ENCODE data around the gene ULK4.

DNA sequence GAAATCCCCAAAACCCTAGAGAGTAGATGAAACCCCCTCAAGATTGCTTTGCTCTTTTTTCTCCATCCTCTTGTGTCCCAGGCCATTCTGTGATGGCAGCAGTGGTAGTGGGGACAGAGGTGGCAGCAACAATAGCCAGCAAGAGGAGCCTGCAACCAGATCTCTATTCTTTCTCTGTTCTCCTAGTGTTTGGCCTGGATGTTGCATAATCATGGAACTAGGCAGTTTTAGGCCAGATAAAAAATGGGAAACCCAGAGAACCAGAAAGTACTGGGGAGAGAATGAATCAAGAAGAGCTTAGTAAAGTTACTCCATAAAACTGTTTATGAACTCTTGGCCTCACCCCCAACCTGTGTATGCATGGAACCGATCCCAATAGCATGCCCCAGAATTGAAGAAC, 710.3 kb downstream of the ULK4 start:
- TF ChIP-seq, protein P1, sequence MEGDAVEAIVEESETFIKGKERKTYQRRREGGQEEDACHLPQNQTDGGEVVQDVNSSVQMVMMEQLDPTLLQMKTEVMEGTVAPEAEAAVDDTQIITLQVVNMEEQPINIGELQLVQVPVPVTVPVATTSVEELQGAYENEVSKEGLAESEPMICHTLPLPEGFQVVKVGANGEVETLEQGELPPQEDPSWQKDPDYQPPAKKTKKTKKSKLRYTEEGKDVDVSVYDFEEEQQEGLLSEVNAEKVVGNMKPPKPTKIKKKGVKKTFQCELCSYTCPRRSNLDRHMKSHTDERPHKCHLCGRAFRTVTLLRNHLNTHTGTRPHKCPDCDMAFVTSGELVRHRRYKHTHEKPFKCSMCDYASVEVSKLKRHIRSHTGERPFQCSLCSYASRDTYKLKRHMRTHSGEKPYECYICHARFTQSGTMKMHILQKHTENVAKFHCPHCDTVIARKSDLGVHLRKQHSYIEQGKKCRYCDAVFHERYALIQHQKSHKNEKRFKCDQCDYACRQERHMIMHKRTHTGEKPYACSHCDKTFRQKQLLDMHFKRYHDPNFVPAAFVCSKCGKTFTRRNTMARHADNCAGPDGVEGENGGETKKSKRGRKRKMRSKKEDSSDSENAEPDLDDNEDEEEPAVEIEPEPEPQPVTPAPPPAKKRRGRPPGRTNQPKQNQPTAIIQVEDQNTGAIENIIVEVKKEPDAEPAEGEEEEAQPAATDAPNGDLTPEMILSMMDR (IDR thresholded peaks at IDR 0.05 in 8 of 11, conservative IDR thresholded peaks at IDR 0.05 in 3 of 11): no peak
- TF ChIP-seq POLR2A (IDR thresholded peaks at IDR 0.05): no peak
- TF ChIP-seq POLR2AphosphoS5 (IDR thresholded peaks at IDR 0.05): no peak

Measured in spleen (tissue), 7 donors.